OCI-LY1 (cell line): ENCODE results near the gene NINJ2.

Source experiments
- H2AFZ ChIP-seq: fragments of 200-600 bp; sonication (generic), shearing (Covaris generic); 2 replicates; pipeline ENCODE4 v1.6.0; 2014; ENCODE audit warnings: antibody characterized with exemption, mild to moderate bottlenecking, low read length
- H3F3A ChIP-seq: fragments of 200-600 bp; sonication (generic), shearing (Covaris generic); 2 replicates; pipeline ENCODE4 v1.6.0; 2014; ENCODE audit warnings: mild to moderate bottlenecking, antibody characterized with exemption, low read length, moderate library complexity; ENCODE audit not compliant: insufficient read depth
- H3K27ac ChIP-seq: fragments of 200-600 bp; sonication (generic); 2 replicates; pipeline ENCODE4 v1.5.1; 2014; ENCODE audit warnings: low read length, mixed run types, mild to moderate bottlenecking, low read depth; ENCODE audit not compliant: poor library complexity, severe bottlenecking
- H3K27me3 ChIP-seq: fragments of 200-600 bp; sonication (generic); 2 replicates; pipeline ENCODE4 v1.6.0; 2014; ENCODE audit warnings: antibody characterized with exemption, mild to moderate bottlenecking, low read length, moderate library complexity; ENCODE audit not compliant: insufficient read depth
- H3K36me3 ChIP-seq: fragments of 200-600 bp; sonication (generic); 2 replicates; pipeline ENCODE4 v1.6.1; 2014; ENCODE audit warnings: mild to moderate bottlenecking, antibody characterized with exemption, low read length, moderate library complexity, mixed read lengths; ENCODE audit not compliant: insufficient read depth
- H3K4me1 ChIP-seq: fragments of 200-600 bp; sonication (generic); 2 replicates; pipeline ENCODE4 v1.5.1; 2014; ENCODE audit warnings: mild to moderate bottlenecking, low read length, moderate library complexity; ENCODE audit not compliant: insufficient read depth, severe bottlenecking
- H3K4me2 ChIP-seq: fragments of 200-600 bp; sonication (generic), shearing (Covaris generic); 2 replicates; pipeline ENCODE4 v1.6.1; 2014; ENCODE audit warnings: low read length
- H3K4me3 ChIP-seq: fragments of 200-600 bp; sonication (generic); 2 replicates; pipeline ENCODE4 v1.5.1; 2014; ENCODE audit warnings: low read length, low read depth, mild to moderate bottlenecking, mixed read lengths; ENCODE audit not compliant: poor library complexity, severe bottlenecking
- H3K79me2 ChIP-seq: fragments of 200-600 bp; shearing (Covaris generic); 2 replicates; pipeline ENCODE4 v1.6.1; 2016; ENCODE audit warnings: mixed run types, low read length, mixed read lengths; ENCODE audit not compliant: insufficient read depth
- H3K9ac ChIP-seq: fragments of 200-600 bp; sonication (generic), shearing (Covaris generic); 2 replicates; pipeline ENCODE4 v1.6.1; 2014; ENCODE audit warnings: mild to moderate bottlenecking, low read length, mixed read lengths
- H3K9me2 ChIP-seq: fragments of 200-600 bp; sonication (generic), shearing (Covaris generic); 2 replicates; pipeline ENCODE4 v1.6.1; 2014; ENCODE audit warnings: low read depth, mild to moderate bottlenecking, low read length, mixed read lengths
- H3K9me3 ChIP-seq: fragments of 200-600 bp; shearing (Covaris generic); 2 replicates; pipeline ENCODE4 v1.6.1; 2014; ENCODE audit warnings: low read length, mixed read lengths
- H4K20me1 ChIP-seq: fragments of 200-600 bp; sonication (generic), shearing (Covaris generic); 2 replicates; pipeline ENCODE4 v1.6.0; 2016; ENCODE audit warnings: mild to moderate bottlenecking, low read length; ENCODE audit not compliant: insufficient read depth
- CTCF ChIP-seq: fragments of 200-600 bp; sonication (generic), shearing (Covaris generic); IDR thresholded peaks from 2 replicates; pipeline ENCODE4 v1.5.1; 2017; ENCODE audit warnings: mild to moderate bottlenecking, antibody characterized with exemption, low read length, moderate library complexity, mixed read lengths
- EZH2 ChIP-seq: fragments of 200-600 bp; sonication (generic), shearing (Covaris generic); IDR thresholded peaks from 2 replicates; pipeline ENCODE4 v1.8.0; 2017; ENCODE audit warnings: borderline replicate concordance, mixed run types, mild to moderate bottlenecking, antibody characterized with exemption, low read length, moderate library complexity, mixed read lengths

Gene NINJ2

GRCh38 chr12:619346-619745 lies 43.9 kb downstream of the NINJ2 start:
- H3K4me3 ChIP-seq = no peak overlapping the region
- H3K9me2 ChIP-seq = no peaks in the 10 kb centered on the region
- H3K4me2 ChIP-seq = no peak overlapping the region
- no peaks in the 10 kb centered on the region for H3K9me3 ChIP-seq
- H3K4me1 ChIP-seq = peaks cover 21% of the 10 kb centered on the region
- no peaks in the 10 kb centered on the region for H4K20me1 ChIP-seq
- H3K79me2 ChIP-seq = no peaks in the 10 kb centered on the region
- H3K36me3 ChIP-seq = peaks cover 34% of the 10 kb centered on the region
- TF ChIP-seq CTCF = no peak
- no peak for TF ChIP-seq EZH2
- H3F3A ChIP-seq = no peaks in the 10 kb centered on the region
- H2AFZ ChIP-seq = no peak overlapping the region
- no peak overlapping the region for H3K27ac ChIP-seq
- no peaks in the 10 kb centered on the region for H3K27me3 ChIP-seq
- no peak overlapping the region for H3K9ac ChIP-seq

- peaks cover 25% of the 10 kb centered on the region for H3K4me1 ChIP-seq
- H2AFZ ChIP-seq = no peak overlapping the region
- no peaks in the 10 kb centered on the region for H3K27me3 ChIP-seq
- no peak overlapping the region for H3K4me3 ChIP-seq
- peaks cover 34% of the 10 kb centered on the region for H3K36me3 ChIP-seq
- no peaks in the 10 kb centered on the region for H3F3A ChIP-seq
- H3K4me2 ChIP-seq = no peak overlapping the region
- H3K9me3 ChIP-seq = no peaks in the 10 kb centered on the region
- no peak overlapping the region for H3K9ac ChIP-seq
- H4K20me1 ChIP-seq = no peaks in the 10 kb centered on the region
- no peak for TF ChIP-seq EZH2
- no peak for TF ChIP-seq CTCF
- no peaks in the 10 kb centered on the region for H3K79me2 ChIP-seq
- no peaks in the 10 kb centered on the region for H3K9me2 ChIP-seq
- no peak overlapping the region for H3K27ac ChIP-seq
These were observed 44.6 kb downstream of the NINJ2 start for GRCh38 chr12:618605-619004.

GRCh38 chr12:617304-617915 lies 45.8 kb downstream of the NINJ2 start:
- Histone ChIP-seq H3K4me2 (no peak overlapping the region), H3K27ac (no peak overlapping the region)

More at GRCh38 chr12:617304-617915, 45.8 kb downstream of the NINJ2 start:
- Histone ChIP-seq H3K36me3 (peaks cover 38% of the 10 kb centered on the region), H3K9ac (no peak overlapping the region), H3K27me3 (no peaks in the 10 kb centered on the region), H3K9me2 (no peaks in the 10 kb centered on the region), H4K20me1 (no peaks in the 10 kb centered on the region), H3K4me1 (peaks cover 14% of the 10 kb centered on the region), H3K9me3 (no peaks in the 10 kb centered on the region), H3K79me2 (no peaks in the 10 kb centered on the region), H3K4me3 (no peak overlapping the region), H3F3A (no peaks in the 10 kb centered on the region), H2AFZ (no peak overlapping the region)
- no peak for TF ChIP-seq EZH2
- no peak for TF ChIP-seq CTCF
